ENCODE results near the gene TDRD10.

The TDRD10 gene

DNA sequence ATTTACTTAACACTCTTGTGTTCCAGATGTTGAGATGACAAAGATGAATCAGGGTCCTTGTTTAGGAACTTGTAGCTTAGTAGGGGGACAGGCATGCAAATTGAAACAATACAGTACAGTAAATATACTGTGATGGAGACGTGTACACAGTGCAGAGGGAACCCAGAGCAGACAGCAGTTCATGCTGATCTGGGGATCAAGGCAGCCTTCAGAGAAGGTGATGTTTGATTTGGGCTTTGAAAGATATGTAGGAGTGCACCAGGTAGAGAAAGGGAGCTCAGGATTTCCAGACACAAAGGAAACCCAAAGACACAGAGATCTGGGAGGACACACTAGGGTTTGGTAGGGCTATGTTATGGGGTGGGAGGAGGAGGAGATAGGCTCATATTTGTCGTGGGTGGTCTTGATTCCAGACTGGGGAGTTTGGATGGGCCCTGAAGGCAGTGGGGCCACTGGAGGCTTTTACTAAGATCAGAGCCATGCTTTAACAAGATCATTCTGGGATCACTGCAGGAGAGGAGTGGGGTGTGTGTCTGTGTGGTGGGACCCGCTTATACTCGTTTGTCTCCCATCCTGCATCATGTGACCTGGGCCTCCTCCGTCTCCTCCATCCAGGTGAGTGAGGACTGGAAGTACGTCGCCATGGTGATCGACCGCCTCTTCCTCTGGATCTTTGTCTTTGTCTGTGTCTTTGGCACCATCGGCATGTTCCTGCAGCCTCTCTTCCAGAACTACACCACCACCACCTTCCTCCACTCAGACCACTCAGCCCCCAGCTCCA lies 73.3 kb downstream of the TDRD10 start:
- TF ChIP-seq EZH2 (optimal IDR thresholded peaks at IDR 0.05; ENCODE audit: low read depth, low read length) (no peak), EZH2phosphoT487 (IDR thresholded peaks at IDR 0.05; ENCODE audit: low read length) (no peak), CTCF (IDR thresholded peaks at IDR 0.05; ENCODE audit: low read length) (no peak)

GRCh38 chr1:154575951-154576566 lies 74.0 kb downstream of the TDRD10 start:
- peaks cover 8% of the 10 kb centered on the region for H3K36me3 ChIP-seq (replicated peaks; ENCODE audit: insufficient read depth, low read length)
- H3K27ac ChIP-seq (ENCODE audit: low read length) = no peak overlapping the region
- H3K27me3 ChIP-seq (replicated peaks; ENCODE audit: insufficient read depth, low read length) = no peaks in the 10 kb centered on the region
- peaks cover 5% of the 10 kb centered on the region; the same call in 1 of the 2 replicates for H3K4me1 ChIP-seq (ENCODE audit: low read length)
- H2AFZ ChIP-seq (ENCODE audit: low read length) = no peak overlapping the region
- no peaks in the 10 kb centered on the region for H3K9me3 ChIP-seq (replicated peaks; ENCODE audit: insufficient read depth, low read length)
- H3K4me3 ChIP-seq (ENCODE audit: low read length) = no peak overlapping the region
- no peak overlapping the region for H3K9ac ChIP-seq (ENCODE audit: low read length)
- no peak overlapping the region for H3K4me2 ChIP-seq (ENCODE audit: low read depth, low read length)
- no peaks in the 10 kb centered on the region for H3K79me2 ChIP-seq (ENCODE audit: low read length)
- TF ChIP-seq CTCF (IDR thresholded peaks at IDR 0.05; ENCODE audit: low read length) = no peak
- TF ChIP-seq EZH2phosphoT487 (IDR thresholded peaks at IDR 0.05; ENCODE audit: low read length) = no peak
- no peak for TF ChIP-seq EZH2 (optimal IDR thresholded peaks at IDR 0.05; ENCODE audit: low read depth, low read length)
- DNase-seq = no peak
- no peaks in the 10 kb centered on the region for H3K9me2 ChIP-seq (replicated peaks; ENCODE audit: insufficient read depth, low read length)
- H4K20me1 ChIP-seq (ENCODE audit: insufficient read depth, low read length) = no peaks in the 10 kb centered on the region
- peaks cover 5% of the 10 kb centered on the region; the same call in 1 of the 2 replicates for H3F3A ChIP-seq (ENCODE audit: insufficient read depth, low read length)

More for the DNA sequence above, 73.3 kb downstream of the TDRD10 start:
- Histone ChIP-seq H3K9ac (ENCODE audit: low read length) (no peak overlapping the region), H4K20me1 (ENCODE audit: insufficient read depth, low read length) (no peaks in the 10 kb centered on the region), H3K4me3 (ENCODE audit: low read length) (no peak overlapping the region), H3K9me2 (replicated peaks; ENCODE audit: insufficient read depth, low read length) (no peaks in the 10 kb centered on the region), H3K36me3 (replicated peaks; ENCODE audit: insufficient read depth, low read length) (peaks cover 5% of the 10 kb centered on the region; the same call in 1 of the 2 replicates), H2AFZ (ENCODE audit: low read length) (no peak overlapping the region), H3K4me1 (ENCODE audit: low read length) (peaks cover 5% of the 10 kb centered on the region; the same call in 1 of the 2 replicates), H3K9me3 (replicated peaks; ENCODE audit: insufficient read depth, low read length) (no peaks in the 10 kb centered on the region), H3K27me3 (replicated peaks; ENCODE audit: insufficient read depth, low read length) (peaks cover 5% of the 10 kb centered on the region), H3K79me2 (ENCODE audit: low read length) (no peaks in the 10 kb centered on the region), H3K4me2 (ENCODE audit: low read depth, low read length) (no peak overlapping the region), H3F3A (ENCODE audit: insufficient read depth, low read length) (peaks cover 5% of the 10 kb centered on the region; the same call in 1 of the 2 replicates), H3K27ac (ENCODE audit: low read length) (peak overlapping the region; percentile 7; the same call in 1 of the 2 replicates)
- DNase-seq = no peak

GRCh38 chr1:154577346-154578057 lies 75.5 kb downstream of the TDRD10 start:
- H2AFZ ChIP-seq (ENCODE audit: low read length) = no peak overlapping the region
- H3K27me3 ChIP-seq (replicated peaks; ENCODE audit: insufficient read depth, low read length) = no peaks in the 10 kb centered on the region
- no peak for DNase-seq
- H3K4me3 ChIP-seq (ENCODE audit: low read length) = no peak overlapping the region
- H3K36me3 ChIP-seq (replicated peaks; ENCODE audit: insufficient read depth, low read length) = peaks cover 15% of the 10 kb centered on the region
- no peaks in the 10 kb centered on the region for H3K9me2 ChIP-seq (replicated peaks; ENCODE audit: insufficient read depth, low read length)
- peaks cover 7% of the 10 kb centered on the region; the same call in 1 of the 2 replicates for H3K4me1 ChIP-seq (ENCODE audit: low read length)
- TF ChIP-seq EZH2phosphoT487 (IDR thresholded peaks at IDR 0.05; ENCODE audit: low read length) = no peak
- no peak for TF ChIP-seq CTCF (IDR thresholded peaks at IDR 0.05; ENCODE audit: low read length)
- TF ChIP-seq EZH2 (optimal IDR thresholded peaks at IDR 0.05; ENCODE audit: low read depth, low read length) = no peak
- H3F3A ChIP-seq (ENCODE audit: insufficient read depth, low read length) = peaks cover 5% of the 10 kb centered on the region; the same call in 1 of the 2 replicates
- no peak overlapping the region for H3K9ac ChIP-seq (ENCODE audit: low read length)
- no peaks in the 10 kb centered on the region for H4K20me1 ChIP-seq (ENCODE audit: insufficient read depth, low read length)
- no peaks in the 10 kb centered on the region for H3K9me3 ChIP-seq (replicated peaks; ENCODE audit: insufficient read depth, low read length)
- no peak overlapping the region for H3K4me2 ChIP-seq (ENCODE audit: low read depth, low read length)
- H3K79me2 ChIP-seq (ENCODE audit: low read length) = 0 out of 2 replicates have a peak, but pooled peaks cover 4% of the 10 kb centered on the region
- H3K27ac ChIP-seq (ENCODE audit: low read length) = no peak overlapping the region

Data from MM.1S (cell line).